ENCODE results near the gene ENPP6. TPM values are rescaled to one million over a fixed set of nuclear protein-coding genes. Genes with fewer than 3 reads are reported as not detected.

Gene ENPP6
- total RNA-seq, 2 donors from 2014 or later: 0.24 to 0.81 TPM

GRCh38 chr4:184117662-184118199, 99.9 kb downstream of the ENPP6 start:
- Mint-ChIP-seq H3K27ac (no peak overlapping the region), H3K36me3 (ENCODE audit: insufficient read depth in 2 of 2) (no peaks in the 10 kb centered on the region), H3K4me1 (ENCODE audit: low read depth) (no peaks in the 10 kb centered on the region), H3K4me3 (no peak overlapping the region), H3K27me3 (ENCODE audit: low read depth) (peaks cover 16% of the 10 kb centered on the region), H3K9me3 (no peaks in the 10 kb centered on the region)
- ATAC-seq (replicated peaks in 1 of 2) (no peak), DNase-seq (no peak)

DNA sequence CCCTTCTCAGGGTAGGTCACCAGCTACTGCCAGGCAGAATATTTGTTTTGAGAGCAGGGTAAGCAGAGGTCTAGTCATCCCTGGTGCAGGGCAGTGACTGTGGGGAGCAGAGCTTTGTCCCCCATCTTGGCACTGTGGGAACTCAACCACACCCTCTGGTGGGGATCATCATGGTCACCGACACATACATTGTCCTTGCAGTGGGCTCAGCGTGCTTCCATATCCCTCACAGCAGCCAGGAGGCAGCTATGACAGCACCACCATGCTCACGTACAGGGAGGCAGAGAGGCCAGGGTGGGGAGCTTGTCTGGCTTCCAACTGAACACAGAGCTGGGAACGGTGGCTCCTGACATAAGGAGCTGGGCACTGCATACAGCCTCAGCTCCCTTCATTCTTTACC, 102.3 kb downstream of the ENPP6 start:
- Mint-ChIP-seq H3K27me3 (ENCODE audit: low read depth) (peaks cover 11% of the 10 kb centered on the region), H3K36me3 (ENCODE audit: insufficient read depth in 2 of 2) (no peaks in the 10 kb centered on the region), H3K9me3 (no peaks in the 10 kb centered on the region), H3K27ac (no peak overlapping the region), H3K4me1 (ENCODE audit: low read depth) (no peaks in the 10 kb centered on the region), H3K4me3 (no peak overlapping the region)
- DNase-seq: no peak
- ATAC-seq (replicated peaks in 1 of 2): no peak

DNA sequence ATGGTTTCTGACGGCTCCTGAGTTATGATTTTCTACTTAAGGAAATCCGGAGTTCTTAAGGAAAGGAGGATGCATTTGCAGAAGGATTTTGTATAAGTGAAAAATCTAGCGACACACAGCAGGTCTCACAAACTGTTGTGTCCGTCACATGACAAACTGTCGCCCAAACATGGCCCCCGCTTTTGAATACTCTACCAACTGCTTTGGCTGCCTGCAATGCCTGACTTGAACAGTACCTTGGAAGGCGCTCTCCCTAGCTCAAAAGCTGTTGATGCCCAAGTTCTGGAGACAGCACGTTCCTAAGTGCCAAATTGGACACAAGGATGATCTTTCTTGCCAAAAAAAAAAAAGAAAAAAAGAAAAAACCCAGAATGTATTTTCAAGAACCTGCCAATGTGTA, 103.2 kb downstream of the ENPP6 start:
- Mint-ChIP-seq H3K36me3 (ENCODE audit: insufficient read depth in 2 of 2) (no peaks in the 10 kb centered on the region), H3K27me3 (ENCODE audit: low read depth) (peaks cover 3% of the 10 kb centered on the region), H3K4me1 (ENCODE audit: low read depth) (no peaks in the 10 kb centered on the region), H3K9me3 (no peaks in the 10 kb centered on the region), H3K4me3 (no peak overlapping the region), H3K27ac (no peak overlapping the region)
- ATAC-seq (replicated peaks in 1 of 2) (no peak), DNase-seq (no peak)

- no peaks in the 10 kb centered on the region for H3K36me3 Mint-ChIP-seq (ENCODE audit: insufficient read depth in 2 of 2)
- DNase-seq (no peak), ATAC-seq (replicated peaks in 1 of 2) (no peak)
- no peak overlapping the region for H3K27ac Mint-ChIP-seq
- H3K9me3 Mint-ChIP-seq: no peaks in the 10 kb centered on the region
- H3K4me3 Mint-ChIP-seq: no peak overlapping the region
- peaks cover under 1% of the 10 kb centered on the region for H3K27me3 Mint-ChIP-seq (ENCODE audit: low read depth)
- no peaks in the 10 kb centered on the region for H3K4me1 Mint-ChIP-seq (ENCODE audit: low read depth)
Measured at GRCh38 chr4:184112006-184112550, 105.6 kb downstream of the ENPP6 start.

DNA sequence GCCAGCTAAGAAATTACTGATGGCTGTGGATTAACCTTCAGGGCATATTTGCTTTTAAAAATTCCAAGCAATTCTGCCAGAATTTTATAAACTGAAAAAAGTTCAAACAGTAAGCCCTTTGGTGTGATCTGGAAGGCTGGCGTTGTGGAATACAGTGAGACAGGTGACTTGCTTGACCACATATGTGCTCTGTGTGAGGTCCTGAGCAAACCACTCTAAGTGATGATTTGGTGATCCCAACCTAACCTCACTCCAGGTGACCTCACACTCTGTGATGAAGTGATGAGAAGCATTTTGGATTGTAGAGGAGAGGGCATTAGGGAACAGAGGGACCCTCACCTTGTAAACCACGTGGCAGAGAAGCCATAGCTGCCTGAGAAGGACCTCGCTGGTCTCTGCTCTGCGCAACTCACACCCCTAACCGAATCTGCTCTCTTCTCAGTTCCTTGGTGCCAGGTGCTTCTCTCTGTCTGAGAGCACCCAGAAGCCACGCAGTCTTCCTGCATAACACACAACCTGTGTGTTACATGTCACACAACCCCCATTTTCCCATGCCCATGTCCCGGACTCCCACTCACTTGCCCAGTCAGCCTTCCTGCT, 106.3 kb downstream of the ENPP6 start:
- ATAC-seq (replicated peaks in 1 of 2) (no peak), DNase-seq (no peak)
- Mint-ChIP-seq H3K4me3 (no peak overlapping the region), H3K4me1 (ENCODE audit: low read depth) (no peaks in the 10 kb centered on the region), H3K9me3 (no peaks in the 10 kb centered on the region), H3K27ac (no peak overlapping the region), H3K36me3 (ENCODE audit: insufficient read depth in 2 of 2) (no peaks in the 10 kb centered on the region), H3K27me3 (ENCODE audit: low read depth) (peaks cover 8% of the 10 kb centered on the region)

GRCh38 chr4:184110452-184111224, 107.0 kb downstream of the ENPP6 start:
- no peaks in the 10 kb centered on the region for H3K4me1 Mint-ChIP-seq (ENCODE audit: low read depth)
- H3K27me3 Mint-ChIP-seq (ENCODE audit: low read depth): peaks cover 10% of the 10 kb centered on the region
- DNase-seq: no peak
- no peak overlapping the region for H3K4me3 Mint-ChIP-seq
- H3K27ac Mint-ChIP-seq: no peak overlapping the region
- H3K36me3 Mint-ChIP-seq (ENCODE audit: insufficient read depth in 2 of 2): no peaks in the 10 kb centered on the region
- ATAC-seq (replicated peaks in 1 of 2): no peak
- H3K9me3 Mint-ChIP-seq: no peaks in the 10 kb centered on the region

- Mint-ChIP-seq H3K9me3 (no peaks in the 10 kb centered on the region), H3K36me3 (ENCODE audit: insufficient read depth in 2 of 2) (no peaks in the 10 kb centered on the region), H3K4me3 (no peak overlapping the region), H3K27ac (no peak overlapping the region), H3K27me3 (ENCODE audit: low read depth) (peaks cover 10% of the 10 kb centered on the region), H3K4me1 (ENCODE audit: low read depth) (no peaks in the 10 kb centered on the region)
- ATAC-seq (replicated peaks in 1 of 2) (no peak), DNase-seq (no peak)
Measured at GRCh38 chr4:184108006-184108501, 109.6 kb downstream of the ENPP6 start.

DNA sequence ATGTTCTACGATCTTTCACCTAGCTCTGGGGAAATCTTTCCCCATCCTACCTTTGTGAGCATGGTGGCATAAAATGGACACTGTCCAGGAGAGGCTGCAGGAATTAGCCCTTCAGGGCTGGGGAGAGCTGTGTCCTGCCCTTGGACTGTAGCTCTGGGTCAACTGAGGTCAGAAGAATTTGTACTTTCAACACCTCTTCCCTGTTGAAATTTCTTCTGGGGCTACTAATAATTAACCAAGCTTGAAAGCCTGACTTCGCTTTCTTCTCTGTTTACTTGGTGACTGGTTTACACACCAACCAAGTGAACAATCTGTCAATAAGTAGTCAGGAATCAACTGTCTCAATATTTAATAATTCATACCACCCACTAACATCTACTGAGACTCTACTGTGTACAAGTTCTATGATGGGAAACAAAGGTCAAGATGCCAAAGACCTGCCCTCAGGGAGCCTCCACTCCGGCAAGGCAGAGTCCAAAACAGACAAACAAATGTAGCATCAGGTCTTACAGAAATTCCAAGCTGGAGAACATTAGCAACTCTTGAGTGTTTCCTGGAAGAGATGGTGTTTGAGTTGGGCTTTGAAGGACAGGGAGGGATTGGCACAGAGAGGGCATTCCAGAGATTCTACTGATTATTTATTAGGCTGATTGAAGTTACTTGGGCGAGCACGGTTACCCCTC, 113.1 kb downstream of the ENPP6 start:
- Mint-ChIP-seq H3K27me3 (ENCODE audit: low read depth) (peaks cover 10% of the 10 kb centered on the region), H3K36me3 (ENCODE audit: insufficient read depth in 2 of 2) (no peaks in the 10 kb centered on the region), H3K4me1 (ENCODE audit: low read depth) (no peaks in the 10 kb centered on the region), H3K4me3 (no peak overlapping the region), H3K27ac (no peak overlapping the region), H3K9me3 (no peaks in the 10 kb centered on the region)
- DNase-seq: no peak
- ATAC-seq (replicated peaks in 1 of 2): no peak

DNA sequence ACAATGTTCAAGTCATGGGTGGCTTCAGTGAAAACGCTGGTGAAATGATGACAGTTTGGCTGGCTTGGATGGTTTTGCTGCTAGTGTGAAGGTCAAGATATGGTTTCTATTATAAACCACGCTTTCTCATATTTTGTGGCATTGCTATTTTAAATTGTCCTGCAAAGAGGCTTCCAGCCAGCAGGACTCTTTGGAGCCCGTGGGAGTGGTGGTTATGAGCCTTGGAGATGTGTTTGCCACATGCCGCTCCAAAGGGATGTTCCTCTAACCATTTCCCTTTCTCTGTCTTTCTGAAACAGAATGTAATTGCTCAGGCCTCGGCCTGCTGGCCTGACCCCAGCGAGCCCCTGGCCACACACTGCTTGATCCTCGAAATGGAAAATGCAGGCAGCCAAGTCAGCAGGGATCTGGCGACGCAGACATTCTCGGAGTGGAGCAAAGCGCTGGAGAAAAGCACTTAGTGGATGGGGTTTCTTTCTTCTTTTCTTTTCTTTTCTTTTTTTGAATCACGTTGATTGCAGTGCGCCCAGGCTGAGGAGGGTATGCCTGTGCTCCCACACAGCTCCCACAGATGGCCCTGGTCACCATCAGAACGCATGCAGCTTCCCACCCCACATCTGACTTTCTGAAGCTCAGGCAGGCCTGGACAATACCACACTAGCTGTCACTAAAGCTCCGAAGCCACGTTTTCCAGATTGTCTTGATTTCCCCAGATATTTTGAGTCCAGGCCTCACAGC, 114.0 kb downstream of the ENPP6 start:
- Mint-ChIP-seq H3K4me3 (no peak overlapping the region), H3K27me3 (ENCODE audit: low read depth) (peaks cover 10% of the 10 kb centered on the region), H3K36me3 (ENCODE audit: insufficient read depth in 2 of 2) (no peaks in the 10 kb centered on the region), H3K4me1 (ENCODE audit: low read depth) (no peaks in the 10 kb centered on the region), H3K9me3 (no peaks in the 10 kb centered on the region), H3K27ac (no peak overlapping the region)
- no peak for DNase-seq
- no peak for ATAC-seq (replicated peaks in 1 of 2)

DNA sequence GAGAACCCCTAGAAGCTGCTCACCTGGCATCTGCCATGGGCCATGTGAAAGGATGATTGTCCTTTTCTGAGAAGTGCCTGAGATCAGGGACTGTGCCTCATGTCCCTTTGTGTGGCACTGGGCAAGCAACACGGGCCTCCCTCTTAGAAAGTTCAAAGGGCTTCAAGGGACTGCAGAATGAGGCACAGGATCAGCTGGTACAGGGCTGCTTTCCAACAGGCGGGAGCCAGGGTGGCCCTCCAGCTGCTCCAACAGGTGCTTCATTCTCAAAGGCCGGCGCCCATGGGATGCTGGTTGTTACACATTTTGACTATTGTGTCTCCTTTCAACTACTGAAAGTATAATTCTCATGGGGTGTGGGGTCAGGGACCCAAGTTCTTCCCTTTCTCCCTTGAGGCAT, 114.7 kb downstream of the ENPP6 start:
- H3K4me1 Mint-ChIP-seq (ENCODE audit: low read depth): no peaks in the 10 kb centered on the region
- no peak overlapping the region for H3K27ac Mint-ChIP-seq
- H3K27me3 Mint-ChIP-seq (ENCODE audit: low read depth): peaks cover 10% of the 10 kb centered on the region
- H3K36me3 Mint-ChIP-seq (ENCODE audit: insufficient read depth in 2 of 2): no peaks in the 10 kb centered on the region
- no peak overlapping the region for H3K4me3 Mint-ChIP-seq
- no peaks in the 10 kb centered on the region for H3K9me3 Mint-ChIP-seq
- DNase-seq: no peak
- ATAC-seq (replicated peaks in 1 of 2): no peak

GRCh38 chr4:184102488-184102887, 115.2 kb downstream of the ENPP6 start:
- H3K4me3 Mint-ChIP-seq: no peak overlapping the region
- H3K4me1 Mint-ChIP-seq (ENCODE audit: low read depth): peaks cover under 1% of the 10 kb centered on the region
- no peaks in the 10 kb centered on the region for H3K9me3 Mint-ChIP-seq
- DNase-seq (no peak), ATAC-seq (replicated peaks in 1 of 2) (no peak)
- no peaks in the 10 kb centered on the region for H3K36me3 Mint-ChIP-seq (ENCODE audit: insufficient read depth in 2 of 2)
- H3K27me3 Mint-ChIP-seq (ENCODE audit: low read depth): peaks cover 10% of the 10 kb centered on the region
- no peak overlapping the region for H3K27ac Mint-ChIP-seq

- no peaks in the 10 kb centered on the region for H3K36me3 Mint-ChIP-seq (ENCODE audit: insufficient read depth in 2 of 2)
- peaks cover 6% of the 10 kb centered on the region for H3K4me1 Mint-ChIP-seq (ENCODE audit: low read depth)
- peaks cover 6% of the 10 kb centered on the region for H3K27me3 Mint-ChIP-seq (ENCODE audit: low read depth)
- ATAC-seq (replicated peaks in 1 of 2) (no peak), DNase-seq (no peak)
- H3K9me3 Mint-ChIP-seq: no peaks in the 10 kb centered on the region
- no peak overlapping the region for H3K4me3 Mint-ChIP-seq
- no peak overlapping the region for H3K27ac Mint-ChIP-seq
Measured at GRCh38 chr4:184101711-184102110, 116.0 kb downstream of the ENPP6 start.

Data from activated T-cell treated with anti-CD3 and anti-CD28 coated beads, Interleukin-2, amount 50 U/mL, for 72 hours (primary cell).